ENCODE results near the gene NEK2. TPM values are rescaled to one million over a fixed set of nuclear protein-coding genes. Genes with fewer than 3 reads are reported as not detected.

NEK2 gene
- total RNA-seq, 1 donor from 2014 or later: 25.7 TPM

DNA sequence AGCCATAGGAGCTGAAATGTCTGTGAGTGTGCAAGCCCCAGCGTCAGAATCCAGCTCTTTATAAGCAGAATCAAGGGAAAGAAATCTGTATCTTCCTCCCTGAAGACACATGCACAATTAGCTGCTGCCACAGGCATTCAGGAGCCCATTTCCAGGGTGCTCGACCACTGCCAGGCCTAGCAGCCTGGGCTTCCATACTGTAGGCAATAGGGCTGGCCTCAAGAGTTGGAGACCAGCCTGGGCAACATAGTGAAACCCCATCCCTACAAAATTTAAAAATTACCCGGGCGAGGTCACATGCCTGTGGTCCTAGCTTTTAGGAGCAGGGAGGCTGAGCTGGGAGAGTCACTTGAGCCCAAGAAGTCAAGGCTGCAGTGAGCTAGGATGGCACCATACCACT, 41.0 kb downstream of the NEK2 start:
- intact Hi-C loops (cut with micrococcal nuclease): no loop called here

DNA sequence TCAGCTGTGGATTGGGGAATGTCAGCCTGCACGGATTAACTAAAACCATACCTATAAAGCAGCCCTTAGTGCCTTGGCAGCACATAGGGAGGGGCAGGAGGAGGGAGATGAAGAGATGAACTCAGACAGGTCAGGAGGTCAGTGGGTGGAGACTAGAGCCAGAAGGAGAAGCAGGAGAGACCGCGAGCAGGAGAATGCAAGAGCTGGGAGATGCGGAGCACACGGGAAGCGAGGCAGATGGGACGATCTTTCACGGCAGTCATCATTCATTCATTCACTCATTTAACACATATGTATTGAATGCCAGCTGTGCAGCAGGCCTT, 41.9 kb downstream of the NEK2 start:
- intact Hi-C loops (cut with micrococcal nuclease): no loop called here

DNA sequence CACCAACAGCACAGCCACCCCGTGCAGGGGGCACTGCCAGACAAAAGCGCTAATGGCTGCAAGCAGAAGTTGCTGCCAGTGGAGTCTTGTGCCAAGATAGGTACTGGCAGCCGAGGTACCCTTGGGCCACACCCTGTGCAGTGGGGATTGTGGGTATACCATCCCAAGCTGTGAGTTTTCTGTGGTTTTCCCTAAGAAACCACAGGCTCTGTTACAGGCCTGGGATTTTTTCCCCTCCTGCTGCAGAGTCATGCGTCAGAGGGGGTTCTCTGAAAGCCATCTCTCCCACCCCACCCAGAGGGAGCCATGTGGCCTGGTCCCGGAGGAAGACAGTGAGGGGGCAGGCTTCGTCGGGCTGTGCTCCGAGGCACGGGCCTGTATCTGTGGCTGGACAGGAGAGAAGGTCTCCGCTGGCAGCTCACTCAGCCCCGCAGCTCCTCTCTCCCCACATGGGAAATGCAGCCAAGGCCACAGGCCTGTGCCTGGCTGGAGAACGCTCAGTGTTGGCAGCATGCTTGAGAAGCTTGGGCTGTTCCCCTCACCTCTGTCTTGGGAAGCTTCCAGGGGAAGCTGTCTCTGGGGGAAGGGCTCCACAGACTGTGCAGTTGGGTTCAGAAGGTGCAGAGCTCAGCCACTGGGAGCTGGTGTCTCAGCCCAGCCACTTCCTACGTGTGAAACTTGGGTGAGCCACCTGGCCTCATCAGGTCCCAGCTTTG, 42.5 kb downstream of the NEK2 start:
- intact Hi-C loops (cut with micrococcal nuclease): no loop called here

DNA sequence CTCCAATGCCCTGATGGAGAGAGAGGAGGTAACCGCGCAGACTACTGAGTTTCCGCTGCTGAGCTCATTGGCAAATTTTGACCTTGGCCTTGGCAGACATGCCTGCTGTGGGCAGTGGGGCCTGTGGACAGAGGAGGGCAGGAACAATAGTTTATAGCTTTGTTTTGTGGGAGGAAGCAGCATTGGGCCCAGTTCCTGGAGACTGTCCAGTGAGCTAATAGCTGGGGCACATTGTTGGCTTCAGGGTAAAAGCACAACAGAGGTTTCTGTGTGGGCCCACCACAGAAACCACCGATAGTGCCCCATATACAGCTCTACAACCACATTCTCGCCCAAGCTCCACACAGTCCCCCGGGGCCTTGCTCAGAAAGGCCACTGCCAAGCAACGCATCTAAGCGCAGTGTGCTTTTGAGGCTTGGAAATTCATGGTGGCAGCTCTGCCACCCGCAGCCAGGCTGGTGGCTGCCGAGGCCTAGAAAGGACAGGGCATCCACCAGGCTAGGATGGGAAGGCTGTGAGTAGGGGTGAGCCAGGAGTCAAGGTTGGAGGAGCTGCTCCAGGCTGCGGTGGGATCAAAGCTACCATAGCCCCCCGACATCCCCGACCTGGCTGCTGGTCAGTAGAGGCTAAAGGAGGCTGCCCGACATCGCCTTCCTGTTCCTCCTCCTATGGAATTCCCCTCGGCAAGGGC, 43.2 kb downstream of the NEK2 start:
- intact Hi-C loops (cut with micrococcal nuclease): no loop called here

DNA sequence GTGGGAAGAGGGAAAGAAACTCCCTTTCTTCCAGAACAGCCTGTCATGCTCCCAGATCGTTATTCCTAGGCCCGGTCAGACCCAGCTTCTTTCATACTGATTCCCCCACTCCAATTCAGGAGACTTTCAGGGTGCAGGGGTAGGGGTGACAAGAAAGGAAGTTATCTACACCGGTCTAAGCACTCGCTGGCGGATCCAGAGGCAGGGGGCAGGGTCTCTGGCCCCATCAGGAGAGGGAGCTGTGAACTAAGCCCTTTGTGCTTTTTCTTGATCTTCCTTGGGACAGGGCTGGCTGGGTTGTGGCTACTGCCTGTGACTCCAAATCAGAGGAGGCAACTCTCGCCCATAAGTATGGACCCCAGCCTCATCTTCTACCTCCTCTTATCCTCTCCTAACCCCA, 44.3 kb downstream of the NEK2 start:
- intact Hi-C loops (cut with micrococcal nuclease): no loop called here

DNA sequence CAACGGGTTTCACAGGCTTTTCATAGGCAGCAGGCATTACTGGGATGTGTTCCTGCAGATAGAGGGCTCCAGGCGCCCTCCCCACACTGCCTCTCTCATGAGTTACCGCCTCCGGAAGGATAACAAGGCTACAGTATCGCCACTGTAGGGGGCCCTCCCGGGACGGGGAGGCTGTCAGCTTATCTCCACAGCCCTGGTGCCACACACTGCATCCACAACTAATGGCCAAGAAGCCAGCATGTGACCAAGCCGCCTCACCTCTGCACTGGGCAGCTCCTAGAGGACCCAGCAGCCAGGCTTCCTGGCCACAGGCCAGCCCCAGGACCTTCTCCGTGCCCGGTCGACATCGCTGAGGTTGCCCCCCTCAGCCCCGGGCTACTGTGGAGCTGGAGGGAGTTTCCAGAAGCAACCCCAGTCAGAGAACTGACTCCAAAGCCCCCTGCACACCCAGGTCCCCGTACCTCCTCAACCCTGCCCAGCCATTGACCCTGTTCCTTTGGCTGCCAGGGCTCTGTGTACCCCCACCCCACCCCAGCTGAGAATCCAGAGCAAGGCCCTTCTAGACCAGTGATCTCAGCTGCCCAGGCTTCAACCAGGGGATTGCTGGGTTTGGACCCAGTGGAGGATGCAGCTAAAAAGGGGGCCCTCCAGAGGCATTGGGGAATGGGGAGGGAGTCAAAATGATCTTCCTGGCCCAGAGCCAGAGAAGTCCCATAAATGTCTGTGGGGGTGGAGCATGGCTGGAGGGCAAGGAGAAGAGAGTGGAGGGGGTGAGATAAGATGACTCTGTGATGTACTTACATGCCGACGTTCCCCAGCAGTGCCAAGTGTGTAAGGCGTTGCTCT, 45.0 kb downstream of the NEK2 start:
- intact Hi-C loops (cut with micrococcal nuclease): no loop called here

DNA sequence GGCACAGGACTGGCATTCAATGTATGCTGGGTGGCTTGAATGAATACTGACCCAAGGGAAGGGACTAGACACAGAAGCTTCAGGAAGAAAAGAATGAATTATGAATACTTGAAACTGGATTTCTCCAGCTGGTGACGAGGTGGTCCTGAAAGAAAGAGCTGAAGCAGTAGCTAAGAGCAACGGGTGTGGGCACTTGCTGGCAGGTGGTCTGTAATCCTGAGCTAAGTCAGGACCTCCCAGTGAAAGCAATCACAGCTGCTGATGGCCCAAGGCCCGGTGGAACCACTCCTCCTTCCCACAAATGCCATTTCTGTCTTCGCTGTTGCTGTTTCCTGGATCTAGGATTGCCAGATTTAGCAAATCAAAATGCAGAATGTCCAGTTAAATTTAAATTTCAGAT, 47.0 kb downstream of the NEK2 start:
- intact Hi-C loops (cut with micrococcal nuclease): no loop called here

DNA sequence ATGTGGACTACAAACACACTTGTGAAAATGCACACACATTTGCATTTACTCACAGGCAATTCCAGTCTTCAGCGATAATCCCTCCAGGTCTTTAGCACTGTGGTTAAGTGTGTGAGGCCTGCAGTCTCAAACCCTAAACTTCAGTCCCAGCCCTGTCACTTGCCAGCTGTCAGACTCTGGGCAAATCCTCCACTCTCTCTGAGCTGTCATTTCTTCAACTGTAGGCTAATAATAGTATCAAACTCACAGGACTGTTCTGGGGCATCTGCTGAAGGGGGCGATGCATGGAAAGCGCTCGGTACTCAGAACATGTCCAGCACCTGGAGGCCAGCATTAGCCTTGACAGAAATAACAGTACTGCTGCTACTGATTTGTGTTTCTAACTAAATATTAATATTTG, 48.2 kb downstream of the NEK2 start:
- intact Hi-C loops (cut with micrococcal nuclease): no loop called here

DNA sequence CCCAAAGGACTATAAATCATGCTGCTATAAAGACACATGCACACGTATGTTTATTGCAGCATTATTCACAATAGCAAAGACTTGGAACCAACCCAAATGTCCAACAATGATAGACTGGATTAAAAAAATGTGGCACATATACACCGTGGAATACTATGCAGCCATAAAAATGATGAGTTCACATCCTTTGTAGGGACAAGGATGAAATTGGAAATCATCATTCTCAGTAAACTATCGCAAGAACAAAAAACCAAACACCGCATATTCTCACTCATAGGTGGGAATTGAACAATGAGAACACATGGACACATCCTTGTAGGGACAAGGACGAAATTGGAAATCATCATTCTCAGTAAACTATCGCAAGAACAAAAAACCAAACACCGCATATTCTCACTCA, 49.6 kb downstream of the NEK2 start:
- intact Hi-C loops (cut with micrococcal nuclease): loop anchor here (1.0 kb wide), 1 partner anchor 49 kb away; no protein-coding TSS in a partner anchor

DNA sequence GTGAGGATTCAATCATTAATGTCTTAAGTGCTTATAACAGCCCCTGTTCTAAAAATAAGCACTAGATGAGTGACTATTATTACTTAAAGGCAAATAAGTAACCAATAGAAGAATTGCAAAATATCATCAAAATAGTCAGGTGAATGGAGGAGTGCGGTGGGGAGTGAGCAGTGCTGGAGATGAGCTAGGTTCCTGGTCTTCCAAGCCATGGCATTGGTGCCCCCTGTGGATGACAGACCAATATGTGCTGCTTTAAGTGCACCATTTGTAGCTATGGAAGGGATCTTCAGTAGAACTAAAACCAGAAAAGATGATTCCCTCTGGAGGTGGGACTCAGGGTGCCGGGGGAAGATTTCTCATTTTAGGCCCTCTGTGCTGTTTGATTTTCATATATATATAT, 50.4 kb downstream of the NEK2 start:
- intact Hi-C loops (cut with micrococcal nuclease): loop anchor here (1.0 kb wide), 1 partner anchor 48 kb away; no protein-coding TSS in a partner anchor

DNA sequence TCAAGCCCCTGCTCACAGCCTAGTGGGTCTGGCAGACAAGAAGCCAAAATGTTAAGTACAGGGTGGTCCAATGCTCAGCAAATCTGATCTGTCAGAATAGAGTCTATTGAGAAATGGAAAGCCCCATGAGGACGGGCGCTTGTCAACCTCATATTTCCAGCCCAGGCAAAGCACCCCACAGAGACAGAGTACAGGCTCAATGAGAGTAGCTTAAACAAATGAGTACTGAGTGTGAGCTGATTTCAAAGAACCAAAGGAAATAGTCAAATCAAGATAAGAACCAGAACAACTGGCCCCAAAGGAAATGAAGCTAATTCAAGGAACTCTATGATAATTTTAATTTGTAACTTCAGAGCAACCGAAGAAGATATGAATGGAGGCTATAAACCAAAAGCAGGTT, 51.9 kb downstream of the NEK2 start:
- intact Hi-C loops (cut with micrococcal nuclease): no loop called here

DNA sequence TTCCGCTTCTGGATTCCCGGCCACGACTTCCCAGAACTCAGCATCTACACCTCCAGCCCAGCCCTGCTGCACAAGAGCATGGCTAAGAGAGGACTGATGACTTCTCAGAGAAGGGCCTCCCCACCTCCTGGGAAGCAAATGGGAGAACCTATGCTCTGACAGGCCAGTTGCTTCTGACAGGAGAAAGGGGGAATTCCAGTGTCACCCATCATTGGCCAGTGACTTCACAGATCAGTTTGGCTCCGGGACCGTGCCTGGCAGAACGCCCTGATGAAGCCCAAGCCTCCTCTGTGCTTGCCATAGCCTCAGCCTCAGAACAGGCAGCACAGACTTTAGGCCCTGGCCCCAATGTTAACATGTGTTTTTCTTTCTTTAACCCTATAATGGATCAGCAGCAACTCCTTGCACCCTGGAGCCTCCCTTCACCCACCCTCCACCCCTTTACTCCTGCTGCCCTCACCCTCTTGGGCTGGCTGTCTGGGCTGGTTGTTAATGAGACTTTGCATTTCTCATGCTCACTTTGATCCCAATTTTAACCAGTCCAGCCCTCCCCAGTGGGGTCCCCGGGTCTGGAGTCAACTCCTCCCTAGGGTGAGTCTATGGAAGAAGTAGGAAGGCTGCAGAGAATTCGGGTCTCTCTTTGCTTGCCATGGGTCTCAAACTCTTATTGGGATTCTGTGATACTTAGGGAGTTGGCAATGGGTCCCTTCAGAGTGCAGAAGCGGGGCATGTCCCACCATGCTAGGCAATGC, 53.8 kb downstream of the NEK2 start:
- intact Hi-C loops (cut with micrococcal nuclease): no loop called here

DNA sequence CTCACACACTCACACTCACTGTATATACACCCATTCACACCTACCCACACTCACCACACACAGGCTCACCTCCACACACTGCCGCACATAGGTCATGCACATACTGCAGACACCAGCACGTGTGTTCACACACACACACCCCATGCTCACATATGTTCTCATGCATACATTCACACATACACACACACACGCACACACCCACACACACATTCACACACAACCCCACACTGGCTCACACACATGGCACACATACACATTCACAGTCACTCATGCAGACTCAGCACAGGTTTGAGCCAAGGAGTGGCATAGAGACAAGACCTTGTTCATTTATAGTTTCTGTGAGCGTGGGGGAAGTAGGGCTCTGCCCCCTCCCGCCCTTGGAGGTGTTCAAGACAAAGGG, 55.3 kb downstream of the NEK2 start:
- intact Hi-C loops (cut with micrococcal nuclease): no loop called here

DNA sequence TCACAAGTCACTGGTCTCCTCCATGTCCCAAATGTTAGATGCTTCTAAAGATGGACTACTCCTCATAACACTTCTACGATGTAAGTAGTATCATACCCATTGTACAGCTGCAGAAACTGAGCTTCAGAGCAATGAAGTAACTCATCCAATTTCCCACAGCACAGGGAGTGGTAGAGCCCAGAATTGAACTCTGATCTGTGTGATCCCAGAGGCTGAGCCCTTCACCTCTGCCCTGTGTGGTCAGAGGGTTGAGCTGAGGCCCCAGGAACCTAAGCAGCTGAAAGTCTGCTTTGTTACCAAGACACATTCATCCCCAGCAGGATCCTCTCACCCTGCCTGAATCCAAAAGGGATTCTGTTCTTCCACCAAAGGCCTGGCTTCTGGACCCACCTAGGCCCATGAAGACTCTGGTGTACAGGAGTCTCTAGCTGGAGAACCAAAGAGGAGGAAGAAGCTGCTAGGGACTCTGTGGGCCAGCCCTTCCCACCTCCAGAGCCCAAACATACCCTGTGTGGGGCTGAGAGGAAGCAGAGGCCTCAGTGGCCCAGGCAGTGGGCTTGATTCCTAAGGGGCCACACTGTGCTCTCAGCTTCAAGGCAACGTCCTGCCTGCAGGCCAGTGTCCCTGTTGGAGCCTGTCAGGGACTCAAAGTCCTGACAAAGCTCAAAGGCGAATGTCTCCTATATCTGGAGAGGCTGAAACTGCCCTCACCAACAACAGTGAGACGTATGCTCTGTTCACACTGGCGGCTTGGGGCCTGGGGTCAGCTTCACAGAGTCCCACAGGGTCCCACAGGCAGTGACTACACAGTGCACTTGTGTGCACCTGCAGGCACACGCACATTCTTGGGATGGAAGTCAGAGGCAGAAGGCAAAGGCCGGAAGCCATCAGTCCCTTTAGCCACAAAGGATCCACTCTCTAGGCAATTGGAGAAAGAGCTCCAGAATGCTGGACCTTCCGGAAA, 56.1 kb downstream of the NEK2 start:
- intact Hi-C loops (cut with micrococcal nuclease): no loop called here

DNA sequence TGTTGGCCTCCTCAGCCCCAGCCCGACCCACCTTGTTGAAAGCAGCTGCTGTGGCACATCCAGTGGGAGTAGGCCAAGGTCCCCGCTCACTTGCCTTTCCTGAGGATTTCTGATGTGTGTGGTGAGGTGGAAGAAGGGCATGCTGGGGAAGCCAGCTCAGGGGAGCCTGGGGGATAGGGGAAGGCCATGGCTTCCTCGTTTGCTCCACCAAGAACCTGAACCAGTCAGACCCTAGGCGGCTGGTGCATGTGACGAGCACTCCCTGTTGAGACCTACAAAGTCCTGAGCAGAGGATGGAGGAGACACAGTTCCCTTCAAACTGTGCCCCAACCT, 58.5 kb downstream of the NEK2 start:
- intact Hi-C loops (cut with micrococcal nuclease): no loop called here

DNA sequence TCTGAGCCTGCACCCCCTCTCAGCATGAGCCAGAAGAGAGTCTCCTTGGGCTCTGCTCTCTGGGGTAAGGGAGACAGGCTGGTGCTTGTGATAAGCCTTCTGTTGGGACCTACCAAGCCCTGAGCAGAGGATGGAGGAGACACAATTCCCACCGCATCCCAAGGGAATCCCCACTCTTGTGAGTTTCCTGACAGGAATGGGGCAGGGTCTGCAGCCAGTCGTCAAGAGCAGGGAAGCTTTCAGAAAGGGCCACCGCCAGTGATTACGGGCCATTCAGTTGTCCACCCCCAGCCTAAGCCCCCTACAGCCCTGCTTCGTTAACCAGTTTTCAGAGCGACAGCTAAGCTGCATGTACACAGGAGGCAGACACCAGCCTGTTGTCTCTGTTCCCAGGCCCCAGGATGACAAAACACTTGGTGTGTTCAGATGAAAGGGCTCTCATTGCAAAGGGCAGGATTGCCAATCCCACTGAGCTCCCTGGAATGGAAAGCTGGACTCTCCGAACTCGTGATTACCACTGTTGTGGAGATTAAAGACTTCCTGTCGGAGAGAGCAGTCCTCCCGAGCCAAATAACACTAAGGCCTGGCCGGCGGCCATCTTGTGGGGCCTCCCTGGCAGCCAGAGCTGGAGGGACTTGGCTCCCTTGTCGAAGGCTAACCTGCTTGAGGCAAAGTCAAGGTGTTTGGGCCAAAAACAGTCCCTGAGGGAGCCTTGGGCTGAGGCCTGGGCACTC, 59.0 kb downstream of the NEK2 start:
- intact Hi-C loops (cut with micrococcal nuclease): no loop called here

DNA sequence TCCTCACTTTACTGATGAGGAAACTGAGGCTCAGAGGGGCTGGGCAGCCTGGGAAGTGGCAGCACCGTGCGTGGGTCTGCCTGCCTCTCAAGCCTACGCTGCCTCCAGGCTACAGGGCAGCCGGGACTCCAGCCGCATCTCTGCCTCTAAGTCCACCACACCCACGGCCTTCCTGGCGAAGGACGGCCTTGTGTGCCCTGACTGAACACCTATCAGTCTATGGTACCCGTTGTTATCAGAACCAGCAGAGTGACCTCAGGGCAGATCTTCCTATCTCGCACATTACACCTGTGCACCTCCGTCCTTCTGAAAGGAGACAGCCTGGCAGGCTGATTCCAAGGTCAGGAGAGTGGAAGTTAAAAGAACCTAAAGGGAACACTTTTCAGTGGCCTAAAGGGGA, 60.8 kb downstream of the NEK2 start:
- intact Hi-C loops (cut with micrococcal nuclease): no loop called here

DNA sequence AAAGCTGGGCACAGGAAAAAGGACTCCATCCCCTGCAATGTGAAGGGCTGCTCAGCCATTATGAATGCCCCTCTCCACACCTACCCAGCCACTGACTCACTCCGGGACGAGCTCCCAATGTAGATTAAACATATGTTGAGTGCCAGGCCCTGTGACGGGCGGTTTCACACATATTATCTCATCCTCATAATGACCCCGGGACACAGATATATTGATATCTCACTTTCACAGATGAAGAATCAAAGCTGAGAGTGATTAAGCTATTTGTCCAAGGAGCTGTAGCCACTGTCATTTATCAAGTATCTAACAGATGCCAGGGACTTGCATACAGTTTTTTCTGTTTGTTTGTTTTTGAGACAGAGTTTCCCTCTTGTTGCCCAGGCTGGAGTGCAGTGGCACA, 61.5 kb downstream of the NEK2 start:
- intact Hi-C loops (cut with micrococcal nuclease): no loop called here

DNA sequence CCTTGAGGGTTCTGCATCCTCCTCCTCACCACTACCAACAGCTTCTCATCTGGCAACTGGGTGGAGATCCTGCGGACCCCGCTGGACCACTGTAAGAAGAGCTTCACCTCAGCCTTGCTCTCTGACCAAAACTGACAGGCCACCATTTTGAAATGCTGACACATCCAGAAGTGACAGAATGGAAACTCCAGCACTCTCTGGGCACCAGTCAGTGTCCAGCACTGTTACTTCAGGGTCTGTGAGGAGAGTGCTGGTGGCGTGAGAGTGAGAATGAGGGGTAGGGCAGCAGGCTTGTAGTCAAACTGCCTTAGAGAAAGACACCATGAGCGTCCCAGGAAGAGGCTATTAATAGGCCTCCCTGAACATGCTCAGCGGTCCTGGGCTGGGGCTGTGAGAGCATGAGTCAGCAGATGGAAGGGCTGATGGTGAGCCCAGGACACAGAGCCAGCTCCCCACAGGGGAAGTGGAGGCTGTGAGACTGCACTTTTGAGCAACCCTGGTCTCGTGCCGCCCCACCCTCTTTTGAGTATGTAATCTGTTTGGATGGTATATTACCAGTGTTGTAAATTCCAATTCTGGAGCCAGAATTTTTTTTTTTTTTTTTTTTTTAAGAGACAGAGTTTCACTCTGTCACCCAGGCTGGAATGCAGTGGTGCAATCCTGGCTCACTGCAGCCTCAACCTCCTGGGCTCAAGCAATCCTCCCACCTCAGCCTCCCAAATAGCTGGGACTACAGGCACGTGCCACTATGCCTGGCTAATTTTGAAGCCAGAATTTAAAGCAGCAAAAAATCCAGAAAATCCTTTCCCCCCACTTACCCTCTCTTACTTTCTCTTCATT, 62.1 kb downstream of the NEK2 start:
- intact Hi-C loops (cut with micrococcal nuclease): no loop called here
